ENCODE measurements around the gene HSPA4. TPM values are rescaled to one million over a fixed set of nuclear protein-coding genes. Genes with fewer than 3 reads are reported as not detected.

The HSPA4 gene
- total RNA-seq, 1 experiment from 2014 or later, result 296 TPM

- no peaks in the 10 kb centered on the region for H3K4me1 Mint-ChIP-seq (ENCODE audit: low read depth, unreplicated experiment)
- no peaks in the 10 kb centered on the region for H3K9me3 Mint-ChIP-seq (ENCODE audit: low read depth, unreplicated experiment)
- no peak overlapping the region for H3K27ac Mint-ChIP-seq (ENCODE audit: unreplicated experiment)
- TF ChIP-seq CTCF (IDR thresholded peaks at IDR 0.05; ENCODE audit: unreplicated experiment), result no peak
- no TSS peak for BruUV-seq (replicated peaks)
- H3K36me3 Mint-ChIP-seq (ENCODE audit: insufficient read depth, unreplicated experiment), result no peaks in the 10 kb centered on the region
- DNase-seq, result no peak
- intact Hi-C loops (cut with micrococcal nuclease; ENCODE audit: unreplicated experiment), result no loop called here
- peaks cover 62% of the 10 kb centered on the region for H3K27me3 Mint-ChIP-seq (ENCODE audit: unreplicated experiment)
- CTCF ChIA-PET, result interaction anchor here (0.7 kb wide), 1 partner anchor 201 kb away, joined by 4 read pairs; no protein-coding TSS in a partner anchor
- H3K4me3 Mint-ChIP-seq (ENCODE audit: low read depth, unreplicated experiment), result no peak overlapping the region
Observed at GRCh38 chr5:133154274-133155075, 102.7 kb downstream of the HSPA4 start.

- H3K9me3 Mint-ChIP-seq (ENCODE audit: low read depth, unreplicated experiment), result no peaks in the 10 kb centered on the region
- peaks cover 62% of the 10 kb centered on the region for H3K27me3 Mint-ChIP-seq (ENCODE audit: unreplicated experiment)
- H3K36me3 Mint-ChIP-seq (ENCODE audit: insufficient read depth, unreplicated experiment), result no peaks in the 10 kb centered on the region
- intact Hi-C loops (cut with micrococcal nuclease; ENCODE audit: unreplicated experiment), result no loop called here
- DNase-seq, result no peak
- CTCF ChIA-PET, result no interaction called here
- H3K27ac Mint-ChIP-seq (ENCODE audit: unreplicated experiment), result no peak overlapping the region
- H3K4me3 Mint-ChIP-seq (ENCODE audit: low read depth, unreplicated experiment), result no peak overlapping the region
- no peaks in the 10 kb centered on the region for H3K4me1 Mint-ChIP-seq (ENCODE audit: low read depth, unreplicated experiment)
- no TSS peak for BruUV-seq (replicated peaks)
- no peak for TF ChIP-seq CTCF (IDR thresholded peaks at IDR 0.05; ENCODE audit: unreplicated experiment)
Observed at GRCh38 chr5:133155326-133155969, 103.6 kb downstream of the HSPA4 start.

Other genes starting within 250 kb of the HSPA4 start
- 0.78 and 0.88 TPM in 2 replicates for gene SOWAHA, start 238.7 kb upstream of the HSPA4 start, total RNA-seq (2022)
- gene SHROOM1, start 221.4 kb upstream of the HSPA4 start, total RNA-seq (2022), result 24.5 and 27.0 TPM in 2 replicates
- gene GDF9, start 185.5 kb upstream of the HSPA4 start, total RNA-seq (2022), result 0.61 and 0.94 TPM in 2 replicates
- gene UQCRQ, start 185.4 kb upstream of the HSPA4 start, total RNA-seq (2022), result 678 and 719 TPM in 2 replicates
- gene LEAP2, start 178.3 kb upstream of the HSPA4 start, total RNA-seq (2022), result 2.3 and 2.8 TPM in 2 replicates
- 87.1 and 102 TPM in 2 replicates for gene AFF4, start 88.4 kb upstream of the HSPA4 start, total RNA-seq (2022)
- gene ZCCHC10, start 25.5 kb upstream of the HSPA4 start, total RNA-seq (2022), result 25.9 and 31.8 TPM in 2 replicates